Omental fat pad (tissue), 4 donors: ENCODE measurements around the gene USO1. TPM values are rescaled to one million over a fixed set of nuclear protein-coding genes. Genes with fewer than 3 reads are reported as not detected.

ENCODE experiments used
- ATAC-seq: fragments of 150-250 bp; one replicate; pipeline ENCODE4 v1.9.1; 2016; ENCODE audit warnings: mild to moderate bottlenecking, moderate library complexity; ENCODE audit not compliant: low FRiP score
- DNase-seq: peaks from one replicate; pipeline ENCODE4 v3.0.0-alpha.2; 2019; ENCODE audit warnings: low spot score
- CTCF ChIP-seq, 3 donors: fragments of 450-650 bp; IDR thresholded peaks; one replicate each; pipeline ENCODE4 v1.5.1; 2016 to 2017; ENCODE audit warnings: antibody characterized with exemption in 3 of 3, mild to moderate bottlenecking in 3 of 3, moderate library complexity in 2 of 3
- total RNA-seq, 4 donors: library from RNA; depleted of rRNA; stranded (reverse); fragments of >200 nt; gene quantifications; one replicate each; pipeline ENCODE4 v1.1.0, GENCODE V29; 2016

Gene USO1
- total RNA-seq, 4 donors from 2014 or later = 53.8 to 79.5 (median 69.8) TPM

GRCh38 chr4:75698162-75698962 lies 26.0 kb upstream of the USO1 start:
- no peak for TF ChIP-seq CTCF (IDR thresholded peaks at IDR 0.05)
- no peak for ATAC-seq
- DNase-seq = no peak

- DNase-seq (no peak), ATAC-seq (no peak)
- TF ChIP-seq CTCF (IDR thresholded peaks at IDR 0.05) = no peak
Observed at GRCh38 chr4:75698963-75699228, 25.5 kb upstream of the USO1 start.

GRCh38 chr4:75699299-75699698 lies 25.1 kb upstream of the USO1 start:
- DNase-seq (no peak), ATAC-seq (no peak)
- no peak for TF ChIP-seq CTCF (IDR thresholded peaks at IDR 0.05)

GRCh38 chr4:75702919-75703411 lies 21.4 kb upstream of the USO1 start:
- DNase-seq (no peak), ATAC-seq (no peak)
- no peak for TF ChIP-seq CTCF (IDR thresholded peaks at IDR 0.05)

GRCh38 chr4:75705198-75705977 lies 19.0 kb upstream of the USO1 start:
- DNase-seq = no peak
- TF ChIP-seq CTCF (IDR thresholded peaks at IDR 0.05) = no peak

GRCh38 chr4:75708218-75708691 lies 16.1 kb upstream of the USO1 start:
- no peak for TF ChIP-seq CTCF (IDR thresholded peaks at IDR 0.05)
- no peak for ATAC-seq
- DNase-seq = no peak

More at GRCh38 chr4:75705198-75705977, 19.0 kb upstream of the USO1 start:
- no peak for ATAC-seq
